GM23248 (cell line): ENCODE data around the gene MEIKIN. TPM values are rescaled to one million over a fixed set of nuclear protein-coding genes. Genes with fewer than 3 reads are reported as not detected.

Source experiments
- DNase-seq: peaks from one replicate; pipeline ENCODE4 v3.0.0-alpha.2; 2015
- H2AFZ ChIP-seq: fragments of 200-600 bp; sonication (generic); 2 replicates; pipeline ENCODE4 v1.6.1; 2016; ENCODE audit warnings: antibody characterized with exemption
- H3F3A ChIP-seq: fragments of 200-600 bp; sonication (generic); 2 replicates; pipeline ENCODE4 v1.6.1; 2016; ENCODE audit warnings: mild to moderate bottlenecking, antibody characterized with exemption, mixed run types; ENCODE audit not compliant: insufficient read depth
- H3K27ac ChIP-seq: fragments of 200-600 bp; sonication (generic); 2 replicates; pipeline ENCODE4 v1.5.1; 2016; ENCODE audit warnings: mild to moderate bottlenecking
- H3K27me3 ChIP-seq: fragments of 200-600 bp; sonication (generic); replicated peaks from 2 replicates; pipeline ENCODE4 v1.6.1; 2016; ENCODE audit warnings: mild to moderate bottlenecking; ENCODE audit not compliant: insufficient read depth
- H3K36me3 ChIP-seq: fragments of 200-600 bp; sonication (generic); 2 replicates; pipeline ENCODE4 v1.6.1; 2016; ENCODE audit warnings: low read depth, mild to moderate bottlenecking
- H3K4me1 ChIP-seq: fragments of 200-600 bp; sonication (generic); 2 replicates; pipeline ENCODE4 v1.6.1; 2016; ENCODE audit warnings: mild to moderate bottlenecking; ENCODE audit not compliant: insufficient read depth
- H3K4me2 ChIP-seq: fragments of 200-600 bp; sonication (generic); one replicate; pipeline ENCODE4 v1.6.1; 2016; ENCODE audit warnings: mild to moderate bottlenecking; ENCODE audit not compliant: unreplicated experiment
- H3K4me3 ChIP-seq: fragments of 200-600 bp; sonication (generic); 2 replicates; pipeline ENCODE4 v1.5.1; 2016; ENCODE audit warnings: mild to moderate bottlenecking
- H3K79me2 ChIP-seq: fragments of 200-600 bp; sonication (generic); 2 replicates; pipeline ENCODE4 v1.6.1; 2016; ENCODE audit warnings: mild to moderate bottlenecking; ENCODE audit not compliant: insufficient read depth
- H3K9ac ChIP-seq: fragments of 200-600 bp; sonication (generic); 2 replicates; pipeline ENCODE4 v1.6.1; 2016; ENCODE audit warnings: mild to moderate bottlenecking
- H3K9me2 ChIP-seq: fragments of 200-600 bp; sonication (generic); 2 replicates; pipeline ENCODE4 v1.6.1; 2016; ENCODE audit warnings: mixed run types, mild to moderate bottlenecking, moderate library complexity; ENCODE audit not compliant: insufficient read depth
- H3K9me3 ChIP-seq: fragments of 200-600 bp; sonication (generic); one replicate; pipeline ENCODE4 v1.6.1; 2017; ENCODE audit warnings: low read depth
- H4K20me1 ChIP-seq: fragments of 200-600 bp; sonication (generic); 2 replicates; pipeline ENCODE4 v1.6.0; 2016; ENCODE audit not compliant: insufficient read depth
- EZH2 ChIP-seq: fragments of 200-600 bp; sonication (generic); IDR thresholded peaks from 2 replicates; pipeline ENCODE4 v1.6.1; 2018; ENCODE audit warnings: antibody characterized with exemption, mild to moderate bottlenecking; ENCODE audit not compliant: insufficient read depth, poor library complexity, severe bottlenecking
- EZH2phosphoT487 ChIP-seq: fragments of 200-600 bp; sonication (generic); IDR thresholded peaks from 2 replicates; pipeline ENCODE4 v1.6.1; 2018; ENCODE audit warnings: antibody characterized with exemption, moderate library complexity, mild to moderate bottlenecking, low read depth; ENCODE audit not compliant: insufficient read depth
- WGBS, 2 experiments: methylation state at CpG; one replicate each; pipeline ENCODE4 v1.1.6; 2015 to 2017; ENCODE audit warnings: low lambda C conversion rate in 2 of 2, low coverage in 1 of 2; ENCODE audit errors: missing lambda C conversion rate in 2 of 2; 5-methylcytosine and 5-hydroxymethylcytosine counted together
- in situ Hi-C: fragments of 300-500 bp; cut with MboI; formaldehyde crosslinking; loops from 2 replicates; pipeline ENCODE4 v1.15.0; 2020
- polyA plus RNA-seq: library from polyadenylated mRNA; unstranded; fragments of >200 nt; fragmentation: Nextera tagmentation; extraction: Ambion mirVana; gene quantifications from 2 replicates; pipeline ENCODE4 v1.2.1, GENCODE V29; 2016
- total RNA-seq: library from RNA; depleted of rRNA; stranded (reverse); fragments of >200 nt; shearing (Covaris generic); gene quantifications from 2 replicates; pipeline ENCODE4 v1.2.3, GENCODE V29; 2014

Gene MEIKIN
- total and polyA plus RNA-seq, 2 experiments from 2014 or later = not detected

- H3K36me3 ChIP-seq = no peaks in the 10 kb centered on the region
- H2AFZ ChIP-seq = no peak overlapping the region
- H3K4me3 ChIP-seq = no peak overlapping the region
- no peaks in the 10 kb centered on the region for H3K9me3 ChIP-seq
- no peaks in the 10 kb centered on the region for H4K20me1 ChIP-seq
- no peaks in the 10 kb centered on the region for H3K4me1 ChIP-seq
- in situ Hi-C loops = no loop called here
- TF ChIP-seq EZH2 (no peak), EZH2phosphoT487 (no peak)
- no peak for DNase-seq
- no peak overlapping the region for H3K4me2 ChIP-seq
- no peaks in the 10 kb centered on the region for H3F3A ChIP-seq
- H3K9me2 ChIP-seq = no peaks in the 10 kb centered on the region
- no peaks in the 10 kb centered on the region for H3K27me3 ChIP-seq
- no peak overlapping the region for H3K9ac ChIP-seq
- 61 to 65% methylated on average over 8 of the region's 8 CpGs for WGBS, 2 experiments
- H3K27ac ChIP-seq = no peak overlapping the region
- no peaks in the 10 kb centered on the region for H3K79me2 ChIP-seq
Observed at GRCh38 chr5:131986161-131986912, 40.9 kb upstream of the MEIKIN start.

DNA sequence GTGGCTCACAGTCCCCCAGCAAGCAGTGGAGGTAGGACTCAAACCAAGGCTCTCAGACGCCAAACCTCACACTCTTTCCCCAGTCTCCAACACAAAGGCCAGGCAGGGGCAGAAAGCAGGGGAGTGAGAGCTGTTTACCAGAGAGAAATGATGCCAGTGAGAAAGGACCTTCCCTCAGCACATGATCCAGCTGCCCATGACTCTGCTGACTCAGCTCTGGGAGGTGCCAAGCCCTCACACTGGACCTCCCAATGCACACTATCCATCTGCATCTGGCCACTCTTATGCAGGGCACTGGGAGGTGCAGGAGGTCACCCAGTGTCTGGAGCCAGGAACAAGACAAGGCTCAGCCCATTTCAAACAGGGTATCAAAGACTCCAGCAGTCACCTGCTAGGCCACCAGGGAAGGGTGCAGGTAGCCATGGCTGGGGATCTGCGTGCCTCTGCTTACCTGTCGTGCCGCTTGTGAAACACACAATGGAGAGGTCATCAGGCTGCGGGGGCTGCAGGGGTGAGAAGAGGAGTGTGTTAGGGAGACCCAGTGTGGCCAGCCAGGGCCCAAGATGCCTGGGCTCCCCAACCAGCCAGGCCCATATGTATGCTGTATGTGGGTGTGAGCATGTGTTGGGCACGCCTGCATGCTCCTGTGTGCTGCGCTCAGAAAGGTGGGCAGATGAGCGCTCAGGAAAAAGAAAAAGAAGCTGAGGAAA lies 39.6 kb upstream of the MEIKIN start:
- H4K20me1 ChIP-seq = no peaks in the 10 kb centered on the region
- no peak overlapping the region for H3K9ac ChIP-seq
- no peak overlapping the region for H3K27ac ChIP-seq
- no peak overlapping the region for H3K4me3 ChIP-seq
- no peaks in the 10 kb centered on the region for H3F3A ChIP-seq
- H3K9me2 ChIP-seq = no peaks in the 10 kb centered on the region
- no peak for DNase-seq
- no peak overlapping the region for H2AFZ ChIP-seq
- H3K4me1 ChIP-seq = no peaks in the 10 kb centered on the region
- no peak overlapping the region for H3K4me2 ChIP-seq
- in situ Hi-C loops = no loop called here
- TF ChIP-seq EZH2phosphoT487 (no peak), EZH2 (no peak)
- no peaks in the 10 kb centered on the region for H3K36me3 ChIP-seq
- no peaks in the 10 kb centered on the region for H3K9me3 ChIP-seq
- no peaks in the 10 kb centered on the region for H3K79me2 ChIP-seq
- WGBS, 2 experiments = 72 to 77% methylated on average over 7 to 8 of the region's 8 CpGs
- no peaks in the 10 kb centered on the region for H3K27me3 ChIP-seq

- Histone ChIP-seq H3K9me3 (no peaks in the 10 kb centered on the region), H3K4me3 (no peak overlapping the region), H3K9me2 (no peaks in the 10 kb centered on the region), H4K20me1 (no peaks in the 10 kb centered on the region), H3K9ac (no peak overlapping the region), H3K36me3 (no peaks in the 10 kb centered on the region), H3K27ac (no peak overlapping the region), H3F3A (no peaks in the 10 kb centered on the region), H3K79me2 (no peaks in the 10 kb centered on the region), H3K4me1 (no peaks in the 10 kb centered on the region), H3K27me3 (no peaks in the 10 kb centered on the region), H3K4me2 (no peak overlapping the region), H2AFZ (no peak overlapping the region)
- in situ Hi-C loops = no loop called here
- DNase-seq = no peak
- WGBS, 2 experiments = 2 to 6% methylated on average over 2 of the region's 2 CpGs
- no peak for TF ChIP-seq EZH2
- no peak for TF ChIP-seq EZH2phosphoT487
Observed at GRCh38 chr5:131983244-131983771, 37.8 kb upstream of the MEIKIN start.

DNA sequence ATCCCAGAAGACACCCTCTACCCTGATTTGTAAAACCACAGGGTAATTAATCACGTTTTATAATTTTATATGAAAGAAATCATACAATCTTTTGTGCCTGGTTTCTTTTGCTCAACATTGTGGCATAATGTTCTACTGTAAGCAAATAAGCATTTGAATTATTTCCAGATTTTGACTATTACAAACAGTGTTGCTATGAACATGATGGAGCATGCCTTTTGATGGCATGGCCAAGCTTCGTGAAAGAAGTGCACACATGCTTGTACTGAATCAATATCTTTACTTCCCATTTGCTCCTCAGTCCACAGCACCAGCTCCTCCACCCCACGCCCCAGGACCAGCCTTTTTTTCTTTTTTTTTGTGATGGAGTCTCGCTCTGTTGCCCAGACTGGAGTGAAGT lies 36.1 kb upstream of the MEIKIN start:
- no peaks in the 10 kb centered on the region for H3K36me3 ChIP-seq
- no peak overlapping the region for H3K4me2 ChIP-seq
- no peak overlapping the region for H2AFZ ChIP-seq
- H4K20me1 ChIP-seq = no peaks in the 10 kb centered on the region
- 18 to 19% methylated on average over 4 of the region's 4 CpGs for WGBS, 2 experiments
- no peak overlapping the region for H3K4me3 ChIP-seq
- H3K27me3 ChIP-seq = no peaks in the 10 kb centered on the region
- no peak overlapping the region for H3K27ac ChIP-seq
- DNase-seq = no peak
- in situ Hi-C loops = no loop called here
- H3K4me1 ChIP-seq = no peaks in the 10 kb centered on the region
- no peaks in the 10 kb centered on the region for H3K79me2 ChIP-seq
- no peak for TF ChIP-seq EZH2phosphoT487
- TF ChIP-seq EZH2 = no peak
- H3K9me3 ChIP-seq = no peaks in the 10 kb centered on the region
- H3F3A ChIP-seq = no peaks in the 10 kb centered on the region
- H3K9ac ChIP-seq = no peak overlapping the region
- no peaks in the 10 kb centered on the region for H3K9me2 ChIP-seq
